ENCODE results near the gene TBX6. TPM values are rescaled to one million over a fixed set of nuclear protein-coding genes. Genes with fewer than 3 reads are reported as not detected.

TBX6 gene
- total RNA-seq, 1 donor: 0.09 TPM

DNA sequence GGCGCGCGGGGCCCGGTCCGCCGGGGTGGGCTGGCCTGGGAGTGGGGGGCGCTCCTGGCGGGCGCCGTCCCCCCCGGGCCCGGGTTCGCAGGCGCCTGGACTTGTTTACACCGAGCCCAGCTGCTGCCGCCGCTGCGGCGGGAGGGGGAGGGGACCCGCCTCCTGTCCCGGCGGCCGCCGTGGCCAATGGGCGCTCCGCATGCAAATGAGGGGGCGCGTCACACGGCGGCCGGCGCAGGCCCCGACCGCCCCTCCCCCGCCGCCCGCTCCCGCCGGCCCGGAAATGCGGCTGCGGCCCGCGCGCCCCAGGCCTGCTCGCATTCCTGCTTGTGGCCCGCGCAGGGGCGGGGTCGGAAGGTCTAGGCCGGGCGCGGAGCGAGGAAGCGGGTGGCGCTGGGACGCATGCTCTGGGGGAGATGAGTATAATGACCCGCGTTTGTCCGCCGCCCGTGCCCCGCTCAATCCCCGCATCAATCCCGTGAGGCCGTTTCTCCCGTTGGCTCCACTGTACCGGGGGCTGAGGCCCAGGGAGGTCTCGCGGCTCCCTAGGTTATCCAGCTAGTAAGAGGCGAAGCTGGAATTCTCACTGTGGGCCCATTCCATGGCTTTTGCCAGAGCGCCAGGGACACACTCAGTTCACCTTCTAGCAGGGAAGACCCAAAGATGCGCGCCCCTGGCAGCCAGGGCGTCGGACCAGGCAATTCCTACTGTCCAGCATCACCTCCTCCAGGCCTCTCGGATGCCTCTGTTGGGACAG is 4.6 kb upstream of the TBX6 start, which contains the start of gene YPEL3:
TSS of gene YPEL3 (minus strand) at position 109 of the 757 bp plus-strand sequence. CDS start 731 bp downstream, outside the sequence.
- peak within 1 kb of the TSS; percentile 85 for H3K4me3 ChIP-seq (ENCODE audit: low read depth, low read length)
- peak; percentile 79 for DNase-seq (ENCODE audit: low read depth)
- TF ChIP-seq, protein P1, sequence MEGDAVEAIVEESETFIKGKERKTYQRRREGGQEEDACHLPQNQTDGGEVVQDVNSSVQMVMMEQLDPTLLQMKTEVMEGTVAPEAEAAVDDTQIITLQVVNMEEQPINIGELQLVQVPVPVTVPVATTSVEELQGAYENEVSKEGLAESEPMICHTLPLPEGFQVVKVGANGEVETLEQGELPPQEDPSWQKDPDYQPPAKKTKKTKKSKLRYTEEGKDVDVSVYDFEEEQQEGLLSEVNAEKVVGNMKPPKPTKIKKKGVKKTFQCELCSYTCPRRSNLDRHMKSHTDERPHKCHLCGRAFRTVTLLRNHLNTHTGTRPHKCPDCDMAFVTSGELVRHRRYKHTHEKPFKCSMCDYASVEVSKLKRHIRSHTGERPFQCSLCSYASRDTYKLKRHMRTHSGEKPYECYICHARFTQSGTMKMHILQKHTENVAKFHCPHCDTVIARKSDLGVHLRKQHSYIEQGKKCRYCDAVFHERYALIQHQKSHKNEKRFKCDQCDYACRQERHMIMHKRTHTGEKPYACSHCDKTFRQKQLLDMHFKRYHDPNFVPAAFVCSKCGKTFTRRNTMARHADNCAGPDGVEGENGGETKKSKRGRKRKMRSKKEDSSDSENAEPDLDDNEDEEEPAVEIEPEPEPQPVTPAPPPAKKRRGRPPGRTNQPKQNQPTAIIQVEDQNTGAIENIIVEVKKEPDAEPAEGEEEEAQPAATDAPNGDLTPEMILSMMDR (IDR thresholded peaks at IDR 0.05; ENCODE audit: insufficient read depth, low read length): no peak

DNA sequence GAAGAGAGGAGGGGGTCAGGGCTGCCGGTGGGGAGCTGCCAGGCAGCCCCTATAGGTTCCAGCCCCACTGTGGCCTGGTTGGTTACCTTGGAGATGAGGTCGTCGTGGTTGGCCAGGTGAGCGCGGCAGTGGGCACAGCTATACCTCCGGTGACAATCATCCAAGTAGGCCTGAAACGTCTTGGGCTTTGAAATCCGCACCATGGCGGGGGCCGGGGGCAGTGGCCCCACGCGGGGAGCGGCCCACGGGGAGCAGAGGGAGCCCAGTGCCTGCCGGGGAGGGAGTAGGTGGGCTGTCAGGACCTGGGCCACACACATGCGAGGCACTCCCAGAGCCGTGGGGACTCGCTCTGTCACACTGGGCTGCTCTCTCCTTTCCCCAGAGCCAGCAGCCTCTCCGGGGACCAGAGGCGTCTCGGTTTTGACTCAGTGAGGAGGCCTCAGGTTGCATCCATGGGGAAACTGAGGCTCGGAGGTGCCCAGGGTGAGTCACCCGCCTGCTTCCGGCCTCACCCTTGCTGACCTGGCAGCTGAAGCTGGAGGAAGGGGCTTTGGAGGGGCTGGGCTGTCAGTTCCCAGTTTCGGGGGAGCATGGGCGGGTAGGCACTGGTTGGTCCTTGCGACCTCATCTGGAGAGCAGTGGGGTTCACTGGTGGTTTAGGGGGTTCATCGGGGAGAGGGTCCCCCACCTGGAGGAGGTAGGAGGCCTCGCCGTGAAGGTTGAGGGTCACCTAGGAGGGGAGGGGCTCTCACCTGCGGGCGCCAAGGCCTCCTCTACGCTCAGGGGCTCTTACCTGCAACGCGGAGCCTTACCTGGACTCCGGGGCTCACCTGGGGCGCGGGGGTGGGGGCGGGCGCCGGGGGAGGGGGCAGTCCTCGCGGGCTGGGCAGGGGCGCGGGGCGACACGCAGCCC is 3.7 kb upstream of the TBX6 start:
- TF ChIP-seq, protein P1 (IDR thresholded peaks at IDR 0.05; ENCODE audit: insufficient read depth, low read length): no peak
- peak overlapping the region; percentile 85 for H3K4me3 ChIP-seq (ENCODE audit: low read depth, low read length)
- no peak for DNase-seq (ENCODE audit: low read depth)

DNA sequence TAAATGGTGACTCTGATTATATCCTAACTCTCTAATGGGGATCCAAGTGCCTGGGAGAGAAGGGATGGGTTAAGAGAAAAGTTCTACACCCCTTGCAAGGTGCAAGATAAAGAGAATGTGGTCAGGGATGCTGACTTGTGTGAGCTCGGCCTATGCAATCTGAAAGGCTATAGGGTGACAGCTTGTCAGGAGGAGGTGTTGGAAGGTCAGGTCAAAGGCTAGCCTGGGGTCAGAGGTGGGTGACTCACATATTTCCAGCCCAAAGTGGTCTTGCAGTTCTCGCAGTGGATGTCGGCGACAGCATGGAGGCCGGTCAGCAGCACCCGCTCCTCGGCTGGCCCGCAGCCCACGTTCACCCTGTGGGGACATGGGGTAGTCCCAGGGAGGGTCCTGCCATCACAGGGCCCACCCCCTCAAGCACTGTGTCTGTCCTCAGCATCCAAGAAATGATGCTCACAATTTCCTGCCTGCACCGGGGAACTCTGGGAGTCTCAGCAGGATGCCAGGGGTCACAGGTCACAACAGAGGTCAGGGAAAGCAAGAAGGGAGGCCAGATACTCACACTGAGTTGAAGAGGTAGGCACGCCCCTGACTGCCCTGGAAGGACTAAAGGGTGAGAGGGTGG is 2.9 kb upstream of the TBX6 start:
- DNase-seq (ENCODE audit: low read depth): no peak
- TF ChIP-seq, protein P1 (IDR thresholded peaks at IDR 0.05; ENCODE audit: insufficient read depth, low read length): no peak
- peak overlapping the region; percentile 85 for H3K4me3 ChIP-seq (ENCODE audit: low read depth, low read length)

DNA sequence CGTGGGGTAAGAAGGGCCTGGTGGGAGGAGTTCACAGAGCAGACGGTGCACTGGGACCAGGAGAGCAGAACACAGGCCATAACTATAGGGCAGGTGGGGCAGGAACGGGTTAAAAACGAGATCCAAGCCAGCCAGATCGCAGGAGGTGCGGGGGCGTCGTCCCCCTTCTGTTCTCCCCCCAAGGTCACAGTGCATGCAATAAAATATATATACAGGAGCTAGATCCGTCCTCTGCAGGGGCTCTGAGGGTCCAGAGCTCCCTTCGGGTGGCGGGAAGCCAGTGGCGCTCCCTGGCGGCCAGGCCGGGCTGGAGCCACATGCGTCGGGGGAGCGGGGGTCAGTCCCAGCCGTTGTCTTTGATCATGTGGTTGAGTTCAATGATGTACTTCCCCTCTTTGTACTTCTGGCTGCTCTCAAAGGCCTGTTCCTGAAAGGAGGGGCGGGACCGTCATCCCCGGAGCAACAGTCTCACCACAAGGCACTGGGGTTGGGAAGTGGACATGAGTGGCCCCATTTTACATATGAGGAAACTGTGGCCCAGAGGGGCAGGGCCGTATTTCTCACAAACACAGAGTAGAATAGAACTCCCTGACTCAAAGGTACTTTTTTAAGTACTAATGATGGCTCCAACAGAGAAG is 768 bp upstream of the TBX6 start:
- peak overlapping the region; percentile 56 for H3K4me3 ChIP-seq (ENCODE audit: low read depth, low read length)
- DNase-seq (ENCODE audit: low read depth): peak; percentile 58
- TF ChIP-seq, protein P1 (IDR thresholded peaks at IDR 0.05; ENCODE audit: insufficient read depth, low read length): peak; percentile 62

- no peak overlapping the region for H3K4me3 ChIP-seq (ENCODE audit: low read depth, low read length)
- TF ChIP-seq, protein P1 (IDR thresholded peaks at IDR 0.05; ENCODE audit: insufficient read depth, low read length): no peak
- DNase-seq (ENCODE audit: low read depth): no peak
These were observed 953 bp downstream of the TBX6 start for GRCh38 chr16:30090610-30091331.

Measured in fibroblast of the aortic adventitia (primary cell).